Occipital lobe (tissue), 2 donors: ENCODE results near the gene CD300E. TPM values are rescaled to one million over a fixed set of nuclear protein-coding genes. Genes with fewer than 3 reads are reported as not detected.
A peak's percentile ranks its signal among the peaks of the same experiment; 100 is the strongest.
"Not testable (repeated sequence)": the region's sequence is repeated elsewhere in the genome, so short reads cannot be mapped to it uniquely, and the experiment has no call there.

Experiments
- DNase-seq: peaks from one replicate; lab custom pipeline; 2025; lab: John Stamatoyannopoulos, UW
- total RNA-seq: library from RNA; depleted of rRNA; stranded (reverse); fragments of >200 nt; gene quantifications from one replicate; pipeline ENCODE4 v1.2.3, GENCODE V29; 2014

Gene CD300E
- total RNA-seq, 1 donor from 2014 or later: 0.16 TPM

GRCh38 chr17:74599023-74599399, 24.5 kb downstream of the CD300E start:
- DNase-seq: no peak

- no peak for DNase-seq
Observed at GRCh38 chr17:74598346-74599022, 25.1 kb downstream of the CD300E start.

GRCh38 chr17:74597069-74597790, 26.3 kb downstream of the CD300E start:
- no peak for DNase-seq

GRCh38 chr17:74595037-74595750, 28.3 kb downstream of the CD300E start:
- no peak for DNase-seq

- DNase-seq: no peak
Observed at GRCh38 chr17:74592087-74592990, 31.2 kb downstream of the CD300E start, which contains the start of gene CD300LD. CD300LD (minus strand) TSS chr17:74592283; CDS start chr17:74592202, 81 bp downstream.

GRCh38 chr17:74591503-74591902, 32.0 kb downstream of the CD300E start:
- DNase-seq: no peak

GRCh38 chr17:74585711-74586110, 37.8 kb downstream of the CD300E start:
- DNase-seq: no peak

- no peak for DNase-seq
Observed at GRCh38 chr17:74584292-74585060, 39.1 kb downstream of the CD300E start.

- DNase-seq: no peak
Observed at GRCh38 chr17:74582633-74583032, 40.9 kb downstream of the CD300E start.

- no peak for DNase-seq
Observed at GRCh38 chr17:74579900-74580299, 43.6 kb downstream of the CD300E start.

GRCh38 chr17:74578979-74579378, 44.6 kb downstream of the CD300E start:
- no peak for DNase-seq

- no peak for DNase-seq
Observed at GRCh38 chr17:74574489-74575142, 48.9 kb downstream of the CD300E start.

GRCh38 chr17:74573635-74574034, 49.9 kb downstream of the CD300E start:
- DNase-seq: not testable (repeated sequence)

GRCh38 chr17:74573169-74573568, 50.4 kb downstream of the CD300E start:
- DNase-seq: no peak

- no peak for DNase-seq
Observed at GRCh38 chr17:74571621-74572270, 51.8 kb downstream of the CD300E start.

GRCh38 chr17:74569020-74570003, 54.2 kb downstream of the CD300E start:
- DNase-seq: peak; percentile 52

- DNase-seq: no peak
Observed at GRCh38 chr17:74568106-74568873, 55.2 kb downstream of the CD300E start.
